Measurements from ENCODE around the gene MTFR1L. TPM values are rescaled to one million over a fixed set of nuclear protein-coding genes. Genes with fewer than 3 reads are reported as not detected.

Gene MTFR1L
- total RNA-seq, 1 donor, result 46.6 TPM

DNA sequence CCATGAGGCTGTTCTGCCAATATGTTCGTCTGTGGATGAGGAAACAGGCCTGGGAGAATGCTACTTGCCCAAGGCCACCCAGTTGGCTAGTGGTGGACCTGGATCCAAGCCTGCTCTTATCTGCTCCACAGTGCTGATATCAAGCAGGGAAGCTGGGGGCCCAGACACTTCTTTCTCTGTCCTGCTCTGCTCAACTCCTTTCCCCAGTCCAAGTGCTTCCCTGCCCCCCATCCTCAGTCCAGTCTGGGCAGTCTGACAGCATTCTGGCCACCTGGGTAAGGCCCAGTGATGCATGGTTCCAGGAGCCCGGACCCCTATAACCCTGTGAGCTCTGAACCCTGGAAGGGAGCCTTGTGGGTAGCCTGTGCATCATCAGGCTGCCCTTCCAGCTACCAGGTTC lies 59.9 kb downstream of the MTFR1L start:
- no peak overlapping the region for H3K4me3 ChIP-seq (ENCODE audit: low read depth, low read length)
- TF ChIP-seq CTCF (IDR thresholded peaks at IDR 0.05; ENCODE audit: insufficient read depth, low read depth, low read length), result no peak
- peak; percentile 33 for DNase-seq (ENCODE audit: low read depth)

DNA sequence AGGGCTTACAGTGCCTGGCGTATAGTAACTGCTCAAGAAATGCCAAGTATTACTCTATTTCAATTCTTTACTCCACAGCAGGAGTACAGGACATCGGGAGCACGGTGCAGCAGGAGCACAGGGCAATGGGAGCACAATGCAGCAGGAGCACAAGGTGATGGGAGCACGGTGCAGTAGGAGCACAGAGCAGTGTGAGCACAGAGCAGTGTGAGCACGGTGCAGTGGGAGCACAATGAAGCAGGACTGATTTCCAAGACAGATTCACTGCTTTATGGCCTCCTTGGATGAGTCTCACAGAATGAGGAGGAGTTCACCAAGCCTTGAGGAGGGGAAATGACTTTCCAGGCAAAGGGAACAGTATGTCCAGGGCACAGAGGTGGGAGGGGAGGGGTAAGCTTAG lies 60.8 kb downstream of the MTFR1L start:
- DNase-seq (ENCODE audit: low read depth), result no peak
- TF ChIP-seq CTCF (IDR thresholded peaks at IDR 0.05; ENCODE audit: insufficient read depth, low read depth, low read length), result no peak
- H3K4me3 ChIP-seq (ENCODE audit: low read depth, low read length), result no peak overlapping the region

DNA sequence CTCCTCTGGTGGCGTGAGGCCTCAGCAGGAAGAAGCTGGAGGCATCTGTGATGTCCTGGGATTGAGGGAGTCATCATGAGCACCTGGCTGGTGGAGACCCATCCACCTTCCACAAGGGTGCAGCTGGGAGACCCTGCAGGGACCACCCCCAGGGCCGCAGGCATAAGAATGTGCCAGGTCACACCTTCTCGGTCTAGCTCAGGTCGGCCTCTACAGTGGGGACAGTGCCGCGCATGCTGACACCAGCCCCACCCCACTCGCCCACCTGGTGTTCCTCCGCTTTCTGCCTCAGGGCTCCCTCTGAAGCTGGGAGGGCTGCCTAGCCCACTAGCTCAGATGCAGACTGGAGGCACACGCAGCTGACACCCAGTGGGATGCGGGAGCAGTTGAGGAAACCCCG lies 61.5 kb downstream of the MTFR1L start:
- DNase-seq (ENCODE audit: low read depth), result no peak
- no peak for TF ChIP-seq CTCF (IDR thresholded peaks at IDR 0.05; ENCODE audit: insufficient read depth, low read depth, low read length)
- H3K4me3 ChIP-seq (ENCODE audit: low read depth, low read length), result no peak overlapping the region

Small RNAs within 50 kb of the gene (small RNA-seq; reads per million reads assigned to genes)
- not detected for gene RF00019

Other genes with a start within 250 kb of the MTFR1L start
- 3.9 and 5.2 TPM in 2 replicates for gene MAN1C1, start 203.2 kb upstream of the MTFR1L start, total RNA-seq
- gene SELENON, start 19.8 kb upstream of the MTFR1L start, total RNA-seq, result 23.7 and 24.5 TPM in 2 replicates
- 2.9 and 3.5 TPM in 2 replicates for gene AUNIP, start 39.5 kb downstream of the MTFR1L start, total RNA-seq
- gene PAQR7, start 55.8 kb downstream of the MTFR1L start, total RNA-seq, result 8.1 and 16.0 TPM in 2 replicates
- 85.9 and 99.9 TPM in 2 replicates for gene STMN1, start 86.5 kb downstream of the MTFR1L start, total RNA-seq
- gene PAFAH2, start 178.1 kb downstream of the MTFR1L start, total RNA-seq, result 7.7 and 11.2 TPM in 2 replicates
- gene EXTL1, start 201.8 kb downstream of the MTFR1L start, total RNA-seq, result 3.9 and 6.0 TPM in 2 replicates
- gene SLC30A2, start 226.2 kb downstream of the MTFR1L start, total RNA-seq, result not detected in 2 replicates
- gene TRIM63, start 247.7 kb downstream of the MTFR1L start, total RNA-seq, result not detected in 2 replicates

All from fibroblast of villous mesenchyme (primary cell).